Measurements from ENCODE around the gene LEPROT.

Gene LEPROT

GRCh38 chr1:65420590-65421350 is at the start of gene LEPROT, which contains the start of gene LEPR:
Gene LEPROT, plus strand, starts transcription at chr1:65420668. Its CDS starts 57 bp downstream, at chr1:65420725.
Gene LEPR, plus strand, starts transcription at chr1:65420668. Its CDS starts 144,898 bp downstream, at chr1:65565566.
- Histone ChIP-seq H3K36me3 (ENCODE audit: control insufficient read depth in 2 of 2, insufficient read depth in 1 of 2, low read length in 2 of 2) (peaks cover 0 to 8% of the 10 kb centered on the region in 2 experiments; a peak in 1 of 3 replicates), H3K4me1 (ENCODE audit: control insufficient read depth, insufficient read depth, low read length) (no peaks in the 10 kb centered on the region), H3K4me3 (ENCODE audit: low read depth, low read length) (peak within 1 kb of the TSS; percentile 90), H3K9me3 (ENCODE audit: control insufficient read depth, insufficient read depth, low read depth, low read length) (no peaks in the 10 kb centered on the region), H3K27ac (ENCODE audit: extremely low read depth, low read depth, low read length) (peak within 1 kb of the TSS; percentile 90)
- CTCF ChIA-PET, result interaction anchor here (0.7 to 1.3 kb wide), 3 partner anchors 185 to 267 kb away, joined by 3 to 5 read pairs (median 5); no protein-coding TSS in a partner anchor
- POLR2A ChIA-PET, result interaction anchor here (0.6 to 1.5 kb wide), 11 partner anchors 9 to 346 kb away, joined by 3 to 9 read pairs (median 5); partner anchors contain the start of gene DNAJC6
- TF ChIP-seq ZNF311 (tag by site-specific recombination; IDR thresholded peaks at IDR 0.05; ENCODE audit: borderline replicate concordance) (no peak), ZNF664 (tag by site-specific recombination; IDR thresholded peaks at IDR 0.05) (no peak), ZNF571 (tag by site-specific recombination; IDR thresholded peaks at IDR 0.05) (no peak), PRDM2 (tag by site-specific recombination; IDR thresholded peaks at IDR 0.05; ENCODE audit: borderline replicate concordance) (no peak), ZNF514 (tag by site-specific recombination; IDR thresholded peaks at IDR 0.05) (no peak), ZSCAN23 (tag by site-specific recombination; IDR thresholded peaks at IDR 0.05) (no peak), ZNF223 (tag by site-specific recombination; IDR thresholded peaks at IDR 0.05) (no peak), ZBTB6 (tag by site-specific recombination; IDR thresholded peaks at IDR 0.05) (0 out of 2 replicates have a peak, but pooled peaks have one; percentile 13), ZNF549 (tag by site-specific recombination; IDR thresholded peaks at IDR 0.05) (no peak), ZNF544 (tag by site-specific recombination; IDR thresholded peaks at IDR 0.05) (no peak), ZNF391 (tag by site-specific recombination; IDR thresholded peaks at IDR 0.05; ENCODE audit: borderline replicate concordance, low read depth) (peak; percentile 73; the same call in 1 of the 2 replicates), ZNF530 (tag by site-specific recombination; IDR thresholded peaks at IDR 0.05; ENCODE audit: low read depth) (no peak), ELK4 (IDR thresholded peaks at IDR 0.05; ENCODE audit: borderline replicate concordance, low read depth, low read length) (no peak), SP2 (tag by site-specific recombination; IDR thresholded peaks at IDR 0.05) (no peak; the same call in 1 of the 2 replicates), ZNF580 (tag by site-specific recombination; IDR thresholded peaks at IDR 0.05) (no peak), ZNF133 (tag by site-specific recombination; IDR thresholded peaks at IDR 0.05) (no peak), ZEB2 (tag by site-specific recombination; IDR thresholded peaks at IDR 0.05) (peak; percentile 85), SP7 (tag by site-specific recombination; IDR thresholded peaks at IDR 0.05) (peak; percentile 73; the same call in 1 of the 2 replicates), ZFP3 (tag by site-specific recombination; IDR thresholded peaks at IDR 0.05; ENCODE audit: low read depth) (no peak), ZNF747 (tag by site-specific recombination; IDR thresholded peaks at IDR 0.05) (no peak), PRDM1 (tag by site-specific recombination; IDR thresholded peaks at IDR 0.05) (no peak), ZNF621 (tag by site-specific recombination; IDR thresholded peaks at IDR 0.05) (no peak), ZNF785 (tag by site-specific recombination; IDR thresholded peaks at IDR 0.05) (0 out of 2 replicates have a peak, but pooled peaks have one; percentile 44), ZNF670 (tag by site-specific recombination; IDR thresholded peaks at IDR 0.05; ENCODE audit: low read depth) (no peak), GLI2 (tag by site-specific recombination; IDR thresholded peaks at IDR 0.05; ENCODE audit: borderline replicate concordance, low read depth) (no peak), FEZF1 (tag by site-specific recombination; IDR thresholded peaks at IDR 0.05) (no peak), ZNF169 (tag by site-specific recombination; IDR thresholded peaks at IDR 0.05) (no peak), ZNF366 (tag by site-specific recombination; conservative IDR thresholded peaks at IDR 0.05) (peak; percentile 17; the same call in 1 of the 2 replicates), ZNF354C (tag by site-specific recombination; IDR thresholded peaks at IDR 0.05; ENCODE audit: borderline replicate concordance, low read depth) (no peak), OSR2 (tag by site-specific recombination; IDR thresholded peaks at IDR 0.05) (no peak), TCF7L2 (IDR thresholded peaks at IDR 0.05; ENCODE audit: borderline replicate concordance, low read depth, low read length) (no peak)

Data from HEK293 (cell line).